ENCODE data around the gene TOB2. TPM values are rescaled to one million over a fixed set of nuclear protein-coding genes. Genes with fewer than 3 reads are reported as not detected.

TOB2 gene
- total RNA-seq, 2 donors from 2014 or later = 51.2 to 57.9 TPM

DNA sequence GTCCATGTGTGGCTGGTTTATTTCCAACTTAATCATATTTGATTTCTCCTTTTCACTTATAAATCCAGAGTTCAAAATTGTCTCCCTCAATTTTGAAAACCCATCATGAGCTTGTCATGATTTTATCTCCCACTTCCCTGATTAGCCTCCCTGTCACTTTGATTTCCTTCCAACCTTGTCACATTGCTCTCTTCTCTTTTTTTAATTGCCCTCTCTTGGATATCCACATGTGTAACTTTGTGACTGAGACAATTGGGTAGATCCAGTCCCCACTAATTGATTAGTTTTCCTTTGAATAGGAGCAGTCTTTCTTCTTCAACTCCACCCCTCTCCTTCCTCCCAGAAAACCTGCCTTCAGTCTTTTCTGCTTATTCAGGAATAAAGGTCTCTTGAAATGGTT lies 62.5 kb downstream of the TOB2 start:
- Histone ChIP-seq H3K4me1 (ENCODE audit: control insufficient read depth, insufficient read depth, low read length) (no peaks in the 10 kb centered on the region), H3K9ac (ENCODE audit: extremely low read depth, low read length, poor library complexity, severe bottlenecking) (no peak overlapping the region), H3K27me3 (ENCODE audit: control insufficient read depth, insufficient read depth, low read length, poor library complexity, severe bottlenecking) (peaks cover 8% of the 10 kb centered on the region), H3K27ac (ENCODE audit: low read depth, low read length) (no peak overlapping the region), H3K36me3 (ENCODE audit: control insufficient read depth, insufficient read depth, low read length) (no peaks in the 10 kb centered on the region), H3K4me3 (ENCODE audit: low read length) (no peak overlapping the region), H3K9me3 (ENCODE audit: control insufficient read depth, low read length) (no peaks in the 10 kb centered on the region)
- Mint-ChIP-seq H3K4me3 (no peak overlapping the region), H3K9me3 (no peaks in the 10 kb centered on the region), H3K27ac (no peak overlapping the region), H3K36me3 (ENCODE audit: low read depth) (peaks cover 5% of the 10 kb centered on the region), H3K4me1 (peaks cover 6% of the 10 kb centered on the region), H3K27me3 (ENCODE audit: insufficient read depth) (peaks cover 5% of the 10 kb centered on the region)
- DNase-seq = no peak
- TF ChIP-seq, protein P1, sequence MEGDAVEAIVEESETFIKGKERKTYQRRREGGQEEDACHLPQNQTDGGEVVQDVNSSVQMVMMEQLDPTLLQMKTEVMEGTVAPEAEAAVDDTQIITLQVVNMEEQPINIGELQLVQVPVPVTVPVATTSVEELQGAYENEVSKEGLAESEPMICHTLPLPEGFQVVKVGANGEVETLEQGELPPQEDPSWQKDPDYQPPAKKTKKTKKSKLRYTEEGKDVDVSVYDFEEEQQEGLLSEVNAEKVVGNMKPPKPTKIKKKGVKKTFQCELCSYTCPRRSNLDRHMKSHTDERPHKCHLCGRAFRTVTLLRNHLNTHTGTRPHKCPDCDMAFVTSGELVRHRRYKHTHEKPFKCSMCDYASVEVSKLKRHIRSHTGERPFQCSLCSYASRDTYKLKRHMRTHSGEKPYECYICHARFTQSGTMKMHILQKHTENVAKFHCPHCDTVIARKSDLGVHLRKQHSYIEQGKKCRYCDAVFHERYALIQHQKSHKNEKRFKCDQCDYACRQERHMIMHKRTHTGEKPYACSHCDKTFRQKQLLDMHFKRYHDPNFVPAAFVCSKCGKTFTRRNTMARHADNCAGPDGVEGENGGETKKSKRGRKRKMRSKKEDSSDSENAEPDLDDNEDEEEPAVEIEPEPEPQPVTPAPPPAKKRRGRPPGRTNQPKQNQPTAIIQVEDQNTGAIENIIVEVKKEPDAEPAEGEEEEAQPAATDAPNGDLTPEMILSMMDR (conservative IDR thresholded peaks at IDR 0.05) = no peak

Other genes with a start within 250 kb of the TOB2 start
- 10 to 100 TPM; 24.3 to 26.5 TPM for gene L3MBTL2, start 241.5 kb downstream of the TOB2 start, total RNA-seq
- 1 to 10 TPM in 1 of 2 donors, under 1 TPM in 1; 0.79 to 1.3 TPM for gene CHADL, start 205.9 kb downstream of the TOB2 start, total RNA-seq
- gene RANGAP1, start 160.6 kb downstream of the TOB2 start, total RNA-seq = 100 to 1,000 TPM in 1 of 2 donors, 10 to 100 TPM in 1; 95.2 to 122 TPM
- gene ZC3H7B, start 145.3 kb downstream of the TOB2 start, total RNA-seq = 10 to 100 TPM; 70.9 to 74.2 TPM
- gene TEF, start 64.9 kb downstream of the TOB2 start, total RNA-seq = 1 to 10 TPM; 4.7 to 7.9 TPM
- gene PHF5A, start 21.9 kb upstream of the TOB2 start, total RNA-seq = 10 to 100 TPM; 71.0 to 80.8 TPM
- 10 to 100 TPM; 69.0 to 82.3 TPM for gene ACO2, start 22.3 kb upstream of the TOB2 start, total RNA-seq
- gene POLR3H, start 97.7 kb upstream of the TOB2 start, total RNA-seq = 10 to 100 TPM; 30.1 to 32.6 TPM
- under 1 TPM; 0.27 to 0.90 TPM for gene CSDC2, start 114.2 kb upstream of the TOB2 start, total RNA-seq
- gene PMM1, start 143.0 kb upstream of the TOB2 start, total RNA-seq = 10 to 100 TPM; 19.0 to 32.3 TPM
- gene DESI1, start 174.2 kb upstream of the TOB2 start, total RNA-seq = 10 to 100 TPM; 21.8 to 28.9 TPM
- gene XRCC6, start 174.5 kb upstream of the TOB2 start, total RNA-seq = 100 to 1,000 TPM; 345 to 387 TPM
- gene SNU13, start 242.1 kb upstream of the TOB2 start, total RNA-seq = 100 to 1,000 TPM; 133 to 146 TPM